Temporal lobe (tissue), 2 donors: ENCODE data around the gene GLI3. TPM values are rescaled to one million over a fixed set of nuclear protein-coding genes. Genes with fewer than 3 reads are reported as not detected.

ENCODE experiments used
- small RNA-seq: library from RNA; depleted of rRNA; stranded (forward); fragments of <200 nt; gene quantifications from one replicate; pipeline ENCODE3, GENCODE V24; 2014; ENCODE audit warnings: low replicate concordance
- total RNA-seq: library from RNA; depleted of rRNA; stranded (reverse); fragments of >200 nt; gene quantifications from one replicate; pipeline ENCODE4 v1.2.3, GENCODE V29; 2014

The GLI3 gene
- total RNA-seq, 1 donor from 2014 or later = 12.3 TPM

Small RNA genes lying within 50 kb of the gene (small RNA-seq; reads per million reads assigned to genes)
- gene HMGN2P30 = not detected
